Vagina (tissue), 2 donors: ENCODE data around the gene PDHX.

Experiments
- CTCF ChIP-seq, 3 experiments: fragments of 450-650 bp in 2 of 3; fragments of 200-600 bp in 1 of 3; sonication (generic) in 1 of 3; IDR thresholded peaks; one replicate each; pipeline ENCODE4 v1.5.1; 2017 to 2019; ENCODE audit warnings: antibody characterized with exemption in 3 of 3, mild to moderate bottlenecking in 2 of 3, moderate library complexity in 2 of 3
- POLR2A ChIP-seq, 2 donors: fragments of 450-650 bp; IDR thresholded peaks; one replicate each; pipeline ENCODE4 v1.6.1; 2017; ENCODE audit warnings: antibody characterized with exemption in 2 of 2, mild to moderate bottlenecking in 2 of 2, moderate library complexity in 2 of 2
- POLR2AphosphoS5 ChIP-seq, 2 donors: sonication (generic); formaldehyde crosslinking; IDR thresholded peaks; one replicate each; pipeline ENCODE4 v1.9.0; 2017; ENCODE audit warnings: antibody characterized with exemption in 2 of 2, mild to moderate bottlenecking in 2 of 2, low read depth in 1 of 2; ENCODE audit not compliant: insufficient read depth in 1 of 2

GRCh38 chr11:34988294-34989255, 72.2 kb downstream of the PDHX start:
- no peak for TF ChIP-seq POLR2AphosphoS5 (IDR thresholded peaks at IDR 0.05; ENCODE audit: insufficient read depth in 1 of 2, low read depth in 1 of 2)
- TF ChIP-seq CTCF (IDR thresholded peaks at IDR 0.05) = no peak
- TF ChIP-seq POLR2A (IDR thresholded peaks at IDR 0.05) = no peak
